Lung (tissue), 12 donors: Measurements from ENCODE around the gene PTPRN2. TPM values are rescaled to one million over a fixed set of nuclear protein-coding genes. Genes with fewer than 3 reads are reported as not detected.

Source experiments
- ATAC-seq: fragments of 200-7000 bp; cut with Tn5 transposase; one replicate; pipeline ENCODE4 v1.9.1; 2020; ENCODE audit warnings: moderate number of reproducible peaks; ENCODE audit not compliant: insufficient read depth, low FRiP score
- DNase-seq, 3 donors: peaks; one replicate each; pipeline ENCODE4 v3.0.0-alpha.2; 2013 to 2017
- H3K27ac ChIP-seq, 2 donors: one replicate each; pipeline ENCODE4 v1.5.1; 2013; ENCODE audit warnings: mild to moderate bottlenecking in 2 of 2, moderate library complexity in 2 of 2, control low read depth in 1 of 2, inconsistent platforms in 1 of 2, low read depth in 1 of 2, low read length in 1 of 2
- H3K27me3 ChIP-seq, 3 donors: one replicate each; pipeline ENCODE4 v1.5.1; 2013; ENCODE audit warnings: low read length in 2 of 3; ENCODE audit not compliant: control insufficient read depth in 3 of 3, insufficient read depth in 3 of 3
- H3K36me3 ChIP-seq, 4 donors: one replicate each; pipeline ENCODE4 v1.5.1; 2013; ENCODE audit warnings: low read length in 4 of 4, mild to moderate bottlenecking in 1 of 4, moderate library complexity in 1 of 4; ENCODE audit not compliant: control insufficient read depth in 4 of 4, insufficient read depth in 4 of 4
- H3K4me1 ChIP-seq, 5 donors: one replicate each; pipeline ENCODE4 v1.5.1; 2013; ENCODE audit warnings: low read length in 5 of 5, mild to moderate bottlenecking in 2 of 5, moderate library complexity in 1 of 5; ENCODE audit not compliant: control insufficient read depth in 5 of 5, insufficient read depth in 5 of 5
- H3K4me3 ChIP-seq: one replicate; pipeline ENCODE4 v1.5.1; 2013; ENCODE audit warnings: mild to moderate bottlenecking, control low read depth, moderate library complexity
- H3K9ac ChIP-seq, 2 donors: one replicate each; pipeline ENCODE4 v1.5.1; 2013; ENCODE audit warnings: low read length in 2 of 2, control low read depth in 1 of 2; ENCODE audit not compliant: insufficient read depth in 1 of 2
- H3K9me3 ChIP-seq, 4 donors: one replicate each; pipeline ENCODE4 v1.5.1; 2013; ENCODE audit warnings: low read length in 3 of 4, mild to moderate bottlenecking in 1 of 4, moderate library complexity in 1 of 4; ENCODE audit not compliant: control insufficient read depth in 4 of 4, insufficient read depth in 3 of 4
- WGBS, 2 donors: extraction: QIAGEN DNeasy Blood & Tissue Kit; methylation state at CpG; one replicate each; pipeline ENCODE4 v1.1.7; 2013; 5-methylcytosine and 5-hydroxymethylcytosine counted together
- polyA plus RNA-seq, 2 donors: library from polyadenylated mRNA; stranded (reverse); fragments of 200-250 nt; gene quantifications; one replicate each; pipeline ENCODE4 v1.2.1, GENCODE V29; 2013
- total RNA-seq, 2 donors: library from RNA; depleted of rRNA in 1 of 2; stranded (reverse); fragments of >200 nt in 1 of 2; gene quantifications; one replicate each; pipeline ENCODE4 v1.2.1, GENCODE V29; 2014 to 2021
- TF ChIP-seq, protein P1 (sequence below): IDR thresholded peaks from 2 replicates; pipeline ENCODE4 v1.5.1; 2012; ENCODE audit warnings: mild to moderate bottlenecking; ENCODE audit errors: control extremely low read depth, extremely low read depth
- donor health status: control.
- donor health status: control.
- donor health status: Bipolar disorder and iron deficiency.
- donor health status: healthy.
- donor health status: DM: yes; HTN: yes; CAD: no.

The PTPRN2 gene
- total and polyA plus RNA-seq, 4 donors, result 2.1 to 7.4 (median 4.4) TPM

DNA sequence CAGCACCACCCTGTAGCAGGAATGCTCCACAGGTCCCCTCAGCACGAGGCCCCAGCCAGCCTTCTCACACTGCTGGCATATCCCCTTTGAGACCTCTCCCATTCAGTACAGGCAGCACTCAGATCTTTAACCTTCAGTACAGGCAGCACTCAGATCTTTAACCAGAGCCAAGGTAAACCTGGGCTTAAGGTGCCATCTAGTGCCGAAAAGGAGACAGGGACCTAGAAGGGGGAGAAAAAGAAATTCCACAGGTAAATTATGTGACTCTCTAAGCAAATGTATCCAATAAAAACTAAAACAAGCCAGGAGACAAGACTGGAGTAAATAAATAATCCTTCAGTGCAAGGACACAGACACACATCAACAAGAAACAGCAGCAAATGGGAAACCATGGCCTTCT lies 358.6 kb downstream of the PTPRN2 start:
- ATAC-seq, result no peak

GRCh38 chr7:158228131-158228530 lies 359.5 kb downstream of the PTPRN2 start:
- Histone ChIP-seq H3K9me3 (peaks cover 0 to 18% (median 9%) of the 10 kb centered on the region in 4 donors), H3K4me1 (no peaks in the 10 kb centered on the region), H3K9ac (no peak overlapping the region), H3K27me3 (no peaks in the 10 kb centered on the region), H3K27ac (no peak overlapping the region), H3K4me3 (no peak overlapping the region), H3K36me3 (no peaks in the 10 kb centered on the region)
- no peak for DNase-seq
- TF ChIP-seq, protein P1, sequence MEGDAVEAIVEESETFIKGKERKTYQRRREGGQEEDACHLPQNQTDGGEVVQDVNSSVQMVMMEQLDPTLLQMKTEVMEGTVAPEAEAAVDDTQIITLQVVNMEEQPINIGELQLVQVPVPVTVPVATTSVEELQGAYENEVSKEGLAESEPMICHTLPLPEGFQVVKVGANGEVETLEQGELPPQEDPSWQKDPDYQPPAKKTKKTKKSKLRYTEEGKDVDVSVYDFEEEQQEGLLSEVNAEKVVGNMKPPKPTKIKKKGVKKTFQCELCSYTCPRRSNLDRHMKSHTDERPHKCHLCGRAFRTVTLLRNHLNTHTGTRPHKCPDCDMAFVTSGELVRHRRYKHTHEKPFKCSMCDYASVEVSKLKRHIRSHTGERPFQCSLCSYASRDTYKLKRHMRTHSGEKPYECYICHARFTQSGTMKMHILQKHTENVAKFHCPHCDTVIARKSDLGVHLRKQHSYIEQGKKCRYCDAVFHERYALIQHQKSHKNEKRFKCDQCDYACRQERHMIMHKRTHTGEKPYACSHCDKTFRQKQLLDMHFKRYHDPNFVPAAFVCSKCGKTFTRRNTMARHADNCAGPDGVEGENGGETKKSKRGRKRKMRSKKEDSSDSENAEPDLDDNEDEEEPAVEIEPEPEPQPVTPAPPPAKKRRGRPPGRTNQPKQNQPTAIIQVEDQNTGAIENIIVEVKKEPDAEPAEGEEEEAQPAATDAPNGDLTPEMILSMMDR, result no peak
- WGBS, 2 donors, result 91 to 93% methylated on average over 1 of the region's 1 CpG
- ATAC-seq, result no peak

More for the DNA sequence above, 358.6 kb downstream of the PTPRN2 start:
- peaks cover 0 to 18% (median 9%) of the 10 kb centered on the region in 4 donors for H3K9me3 ChIP-seq
- no peak overlapping the region for H3K4me3 ChIP-seq
- no peaks in the 10 kb centered on the region for H3K36me3 ChIP-seq
- H3K4me1 ChIP-seq, result no peaks in the 10 kb centered on the region
- H3K27me3 ChIP-seq, result no peaks in the 10 kb centered on the region
- no peak overlapping the region for H3K9ac ChIP-seq
- H3K27ac ChIP-seq, result no peak overlapping the region
- DNase-seq, result no peak
- TF ChIP-seq, protein P1, result no peak
- 30 to 48% methylated on average over 2 of the region's 2 CpGs for WGBS, 2 donors

DNA sequence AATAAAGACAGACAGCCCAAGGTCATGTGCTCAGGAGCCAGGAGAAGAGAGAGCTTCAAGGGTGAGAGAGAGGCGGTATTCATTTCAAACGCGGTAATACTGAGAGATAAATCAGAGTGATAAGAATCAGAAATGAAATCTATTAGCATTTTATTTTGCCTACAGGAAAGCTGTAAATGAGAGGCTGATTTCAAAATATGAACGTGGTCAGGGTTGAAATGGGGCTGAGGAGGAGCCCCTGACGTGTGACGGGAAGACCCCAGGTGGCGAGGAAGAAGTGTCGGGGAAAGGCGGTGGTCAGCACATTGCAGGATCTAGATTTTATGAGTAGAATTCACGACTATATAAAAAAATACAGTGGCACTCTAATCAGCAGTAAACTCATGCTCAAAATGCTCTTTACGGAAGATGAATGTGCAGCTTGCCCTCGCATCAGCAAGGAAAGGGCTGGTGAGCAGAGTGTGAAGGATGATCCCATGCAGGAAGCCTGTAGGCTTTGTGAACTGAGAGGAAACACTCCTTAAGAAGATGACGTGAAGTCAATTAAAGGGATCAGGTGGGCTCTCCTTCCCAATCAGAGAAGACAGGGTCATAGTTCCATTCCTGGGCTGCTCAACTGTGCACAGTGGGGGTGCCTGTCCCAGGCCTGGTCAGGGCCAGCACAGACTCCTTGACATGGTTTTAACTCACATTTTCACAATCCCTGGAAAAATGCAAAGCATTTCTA lies 360.2 kb downstream of the PTPRN2 start:
- peaks cover 0 to 18% (median 9%) of the 10 kb centered on the region in 4 donors for H3K9me3 ChIP-seq
- 73 to 87% methylated on average over 13 of the region's 13 CpGs for WGBS, 2 donors
- TF ChIP-seq, protein P1, result no peak
- no peaks in the 10 kb centered on the region for H3K27me3 ChIP-seq
- H3K4me1 ChIP-seq, result no peaks in the 10 kb centered on the region
- no peaks in the 10 kb centered on the region for H3K36me3 ChIP-seq
- no peak overlapping the region for H3K4me3 ChIP-seq
- ATAC-seq, result no peak
- no peak for DNase-seq
- H3K9ac ChIP-seq, result no peak overlapping the region
- H3K27ac ChIP-seq, result no peak overlapping the region

- H3K27ac ChIP-seq, result no peak overlapping the region
- H3K27me3 ChIP-seq, result no peaks in the 10 kb centered on the region
- no peaks in the 10 kb centered on the region for H3K4me1 ChIP-seq
- H3K4me3 ChIP-seq, result no peak overlapping the region
- H3K9me3 ChIP-seq, result peaks cover 0 to 19% (median 3%) of the 10 kb centered on the region in 4 donors
- H3K36me3 ChIP-seq, result no peaks in the 10 kb centered on the region
- ATAC-seq (no peak), DNase-seq (no peak)
- TF ChIP-seq, protein P1, result no peak
- H3K9ac ChIP-seq, result no peak overlapping the region
Observed at GRCh38 chr7:158216198-158216597, 371.4 kb downstream of the PTPRN2 start.
